DND-41 (cell line): ENCODE measurements around the gene TNRC6B.

Experiments
- CTCF ChIP-seq: IDR thresholded peaks from 2 replicates; pipeline ENCODE4 v1.5.1; 2012; ENCODE audit warnings: borderline replicate concordance, low read length, moderate library complexity, mild to moderate bottlenecking; ENCODE audit not compliant: poor library complexity, severe bottlenecking; ENCODE audit errors: extremely low read depth
- EZH2 ChIP-seq: IDR thresholded peaks from 3 replicates; pipeline ENCODE4 v1.6.1; 2012; ENCODE audit warnings: borderline replicate concordance, low read depth, mild to moderate bottlenecking, moderate library complexity, low read length, inconsistent platforms; ENCODE audit not compliant: severe bottlenecking

- TF ChIP-seq CTCF: no peak
- no peak for TF ChIP-seq EZH2
Observed at GRCh38 chr22:40289991-40290459, 112.3 kb downstream of the TNRC6B start.
